NT2/D1 (cell line): ENCODE measurements around the gene AKIRIN1.

Source experiments
- SUZ12 ChIP-seq: IDR thresholded peaks from 2 replicates; pipeline ENCODE4 v1.6.1; 2011; ENCODE audit not compliant: insufficient read length, insufficient read depth; ENCODE audit errors: extremely low read depth
- YY1 ChIP-seq: IDR thresholded peaks from 2 replicates; pipeline ENCODE4 v1.6.1; 2011; ENCODE audit not compliant: insufficient read length, insufficient read depth

GRCh38 chr1:39051956-39052355, 60.9 kb downstream of the AKIRIN1 start:
- no peak for TF ChIP-seq SUZ12
- TF ChIP-seq YY1, result no peak
